AG04450 (cell line): ENCODE data around the gene MYL5. TPM values are rescaled to one million over a fixed set of nuclear protein-coding genes. Genes with fewer than 3 reads are reported as not detected.
A peak's percentile ranks its signal among the peaks of the same experiment; 100 is the strongest.

ENCODE experiments used
- CTCF ChIA-PET: fragments of 300-600, 350-600 bp; formaldehyde crosslinking; extraction: SDS; loops from one replicate; lab custom pipeline; 2022; ENCODE audit warnings: antibody characterized with exemption, inconsistent platforms; lab: Charles Lee
- POLR2A ChIA-PET: fragments of 350-600 bp; formaldehyde crosslinking; extraction: SDS; loops from one replicate; lab custom pipeline; 2021; ENCODE audit warnings: antibody characterized with exemption, inconsistent platforms; lab: Yijun Ruan, JAX
- DNase-seq: peaks from one replicate; pipeline ENCODE4 v3.0.0-alpha.2; 2011; ENCODE audit warnings: low read depth, low spot score
- H3K27ac ChIP-seq: one replicate; pipeline ENCODE4 v1.5.1; 2012; ENCODE audit warnings: low read depth, low read length, control low read depth
- H3K27me3 ChIP-seq: one replicate; pipeline ENCODE4 v1.6.0; 2012; ENCODE audit warnings: low read length; ENCODE audit not compliant: control insufficient read depth, insufficient read depth
- H3K4me3 ChIP-seq: 2 replicates; pipeline ENCODE4 v1.5.1; 2011; ENCODE audit warnings: mild to moderate bottlenecking, low read depth, low read length, control low read depth
- H3K9me3 ChIP-seq: 2 replicates; pipeline ENCODE4 v1.5.1; 2012; ENCODE audit warnings: low read length; ENCODE audit not compliant: control insufficient read depth, insufficient read depth
- CTCF ChIP-seq: IDR thresholded peaks from 2 replicates; pipeline ENCODE4 v1.5.1; 2011; ENCODE audit warnings: low read depth, low read length, control low read depth, inconsistent platforms
- polyA plus RNA-seq: library from polyadenylated mRNA; depleted of rRNA; stranded (reverse); fragments of >200 nt; gene quantifications from 2 replicates; pipeline ENCODE4 v1.2.3, GENCODE V29; 2011

Gene MYL5
- polyA plus RNA-seq, 1 experiment = 12.3 TPM

GRCh38 chr4:723751-724530 is 49.6 kb downstream of the MYL5 start:
- ChIA-PET POLR2A (no interaction called here), CTCF (interaction anchor here (2.1 kb wide), 1 partner anchor 18 kb away, joined by 5 read pairs; no protein-coding TSS in a partner anchor)
- no peak for DNase-seq
- no peaks in the 10 kb centered on the region for H3K27me3 ChIP-seq
- no peak overlapping the region for H3K4me3 ChIP-seq
- no peak overlapping the region for H3K27ac ChIP-seq
- TF ChIP-seq CTCF = no peak
- H3K9me3 ChIP-seq = peaks cover 32% of the 10 kb centered on the region

GRCh38 chr4:725391-726234 is 51.3 kb downstream of the MYL5 start:
- CTCF ChIA-PET = interaction anchor here (2.1 kb wide), 1 partner anchor 17 kb away, joined by 5 read pairs; no protein-coding TSS in a partner anchor
- no peak overlapping the region for H3K4me3 ChIP-seq
- no peak for TF ChIP-seq CTCF
- H3K27me3 ChIP-seq = no peaks in the 10 kb centered on the region
- H3K27ac ChIP-seq = peak overlapping the region; percentile 80
- no peak for DNase-seq
- H3K9me3 ChIP-seq = peaks cover 25% of the 10 kb centered on the region
- POLR2A ChIA-PET = no interaction called here

- ChIA-PET POLR2A (interaction anchor here (0.7 kb wide), 1 partner anchor 23 kb away, joined by 3 read pairs; no protein-coding TSS in a partner anchor), CTCF (no interaction called here)
- peak overlapping the region; percentile 80 for H3K27ac ChIP-seq
- no peak for DNase-seq
- TF ChIP-seq CTCF = no peak
- H3K4me3 ChIP-seq = no peak overlapping the region
- H3K27me3 ChIP-seq = no peaks in the 10 kb centered on the region
- H3K9me3 ChIP-seq = peaks cover 28% of the 10 kb centered on the region
Measured at GRCh38 chr4:726235-726787, 52.0 kb downstream of the MYL5 start.

- Histone ChIP-seq H3K27me3 (no peaks in the 10 kb centered on the region), H3K27ac (peak overlapping the region; percentile 47), H3K9me3 (peaks cover 23% of the 10 kb centered on the region), H3K4me3 (0 out of 2 replicates have a peak overlapping the region, but pooled peaks have one; percentile 4)
- ChIA-PET POLR2A (interaction anchor here (0.7 kb wide), 2 partner anchors 11 to 23 kb away, joined by 3 read pairs; no protein-coding TSS in a partner anchor), CTCF (no interaction called here)
- TF ChIP-seq CTCF = no peak
- DNase-seq = no peak
Measured at GRCh38 chr4:726838-727237, 52.5 kb downstream of the MYL5 start.
